Endodermal cell (in vitro differentiated cells): Measurements from ENCODE around the gene BIRC7. TPM values are rescaled to one million over a fixed set of nuclear protein-coding genes. Genes with fewer than 3 reads are reported as not detected.

Experiments used
- DNase-seq: peaks from one replicate; pipeline ENCODE4 v3.0.0-alpha.2; 2017
- H3K27ac ChIP-seq: 2 replicates; pipeline ENCODE4 v1.5.1; 2013; ENCODE audit warnings: mild to moderate bottlenecking, low read depth, low read length, moderate library complexity
- H3K27me3 ChIP-seq: 2 replicates; pipeline ENCODE4 v1.6.1; 2013; ENCODE audit warnings: mild to moderate bottlenecking, low read length, moderate library complexity; ENCODE audit not compliant: insufficient read depth, control insufficient read depth, poor library complexity, severe bottlenecking
- H3K36me3 ChIP-seq: 2 replicates; pipeline ENCODE4 v1.7.0; 2013; ENCODE audit warnings: mild to moderate bottlenecking, low read length, moderate library complexity; ENCODE audit not compliant: control insufficient read depth, insufficient read depth
- H3K4me1 ChIP-seq: one replicate; pipeline ENCODE4 v1.7.0; 2013; ENCODE audit warnings: low read length; ENCODE audit not compliant: control insufficient read depth, insufficient read depth
- H3K4me3 ChIP-seq: 2 replicates; pipeline ENCODE4 v1.5.1; 2013; ENCODE audit warnings: mild to moderate bottlenecking, low read length, moderate library complexity
- H3K9ac ChIP-seq: 2 replicates; pipeline ENCODE4 v1.6.1; 2013; ENCODE audit warnings: mild to moderate bottlenecking, low read length, moderate library complexity; ENCODE audit not compliant: poor library complexity, severe bottlenecking; ENCODE audit errors: extremely low read depth
- H3K9me3 ChIP-seq: 2 replicates; pipeline ENCODE4 v1.6.1; 2013; ENCODE audit warnings: mild to moderate bottlenecking, low read length, moderate library complexity; ENCODE audit not compliant: control insufficient read depth
- H3K27ac Mint-ChIP-seq: 2 replicates; pipeline ENCODE4 v1.8.0; 2020; ENCODE audit warnings: mixed read lengths
- H3K27me3 Mint-ChIP-seq: 2 replicates; pipeline ENCODE4 v1.8.0; 2021; ENCODE audit warnings: mild to moderate bottlenecking, mixed read lengths; ENCODE audit not compliant: insufficient read depth
- H3K36me3 Mint-ChIP-seq: 2 replicates; pipeline ENCODE4 v1.8.0; 2020; ENCODE audit warnings: low read depth, mixed read lengths
- H3K4me1 Mint-ChIP-seq: 2 replicates; pipeline ENCODE4 v1.8.0; 2020; ENCODE audit warnings: mixed read lengths
- H3K4me3 Mint-ChIP-seq: 2 replicates; pipeline ENCODE4 v1.8.0; 2020; ENCODE audit warnings: mild to moderate bottlenecking, moderate library complexity, mixed read lengths
- H3K9me3 Mint-ChIP-seq: 2 replicates; pipeline ENCODE4 v1.8.0; 2020; ENCODE audit warnings: mild to moderate bottlenecking, mixed read lengths
- CTCF ChIP-seq: fragments of 200-600 bp; sonication (generic); conservative IDR thresholded peaks from 2 replicates; pipeline ENCODE4 v1.5.0; 2021; ENCODE audit warnings: antibody characterized with exemption, mild to moderate bottlenecking
- WGBS, 2 experiments: methylation state at CpG; one replicate each; pipeline versions ENCODE4 v1.1.5 to v1.1.7; 2013; ENCODE audit warnings: missing lambda C conversion rate in 2 of 2, mixed read lengths in 1 of 2; ENCODE audit not compliant: insufficient coverage in 1 of 2, insufficient read length in 1 of 2; 5-methylcytosine and 5-hydroxymethylcytosine counted together
- total RNA-seq, 2 donors: library from RNA; stranded (reverse); fragmentation: NEBNext Ultra II Directional in 1 of 2; extraction: Animal tissue kit (Norgen Biotek cat#: 25700) in 1 of 2; gene quantifications; 2 replicates in 1 of 2; 3 replicates in 1 of 2; pipeline ENCODE4 v1.2.1, GENCODE V29; 2021

Gene BIRC7
- total RNA-seq, 2 donors from 2014 or later: not detected

GRCh38 chr20:63202021-63202420 lies 33.7 kb upstream of the BIRC7 start:
- Histone ChIP-seq H3K9ac (no peak overlapping the region), H3K36me3 (peaks cover 93% of the 10 kb centered on the region), H3K4me1 (no peaks in the 10 kb centered on the region), H3K27me3 (no peaks in the 10 kb centered on the region), H3K27ac (no peak overlapping the region), H3K9me3 (no peaks in the 10 kb centered on the region), H3K4me3 (no peak overlapping the region)
- Mint-ChIP-seq H3K4me3 (no peak overlapping the region), H3K9me3 (no peaks in the 10 kb centered on the region), H3K4me1 (peaks cover 3% of the 10 kb centered on the region), H3K36me3 (peaks cover 85% of the 10 kb centered on the region), H3K27me3 (no peaks in the 10 kb centered on the region), H3K27ac (no peak overlapping the region)
- 94 to 96% methylated on average over 5 to 17 of the region's 17 CpGs for WGBS, 2 experiments
- no peak for DNase-seq
- no peak for TF ChIP-seq CTCF

GRCh38 chr20:63202811-63203526 lies 32.7 kb upstream of the BIRC7 start:
- no peak overlapping the region for H3K9ac ChIP-seq
- peaks cover 86% of the 10 kb centered on the region for H3K36me3 Mint-ChIP-seq
- no peaks in the 10 kb centered on the region for H3K27me3 Mint-ChIP-seq
- no peak for TF ChIP-seq CTCF
- no peaks in the 10 kb centered on the region for H3K27me3 ChIP-seq
- no peak overlapping the region for H3K27ac Mint-ChIP-seq
- 95 to 96% methylated on average over 15 to 29 of the region's 29 CpGs for WGBS, 2 experiments
- no peak overlapping the region for H3K4me3 ChIP-seq
- no peaks in the 10 kb centered on the region for H3K9me3 Mint-ChIP-seq
- no peak for DNase-seq
- H3K4me3 Mint-ChIP-seq: no peak overlapping the region
- H3K36me3 ChIP-seq: peaks cover 92% of the 10 kb centered on the region
- no peak overlapping the region for H3K27ac ChIP-seq
- peaks cover 3% of the 10 kb centered on the region for H3K4me1 Mint-ChIP-seq
- H3K4me1 ChIP-seq: no peaks in the 10 kb centered on the region
- no peaks in the 10 kb centered on the region for H3K9me3 ChIP-seq

GRCh38 chr20:63204362-63204761 lies 31.3 kb upstream of the BIRC7 start:
- peaks cover 93% of the 10 kb centered on the region for H3K36me3 ChIP-seq

More at GRCh38 chr20:63204362-63204761, 31.3 kb upstream of the BIRC7 start:
- no peak for DNase-seq
- H3K4me1 ChIP-seq: no peaks in the 10 kb centered on the region
- Mint-ChIP-seq H3K9me3 (no peaks in the 10 kb centered on the region), H3K27ac (no peak overlapping the region), H3K36me3 (peaks cover 86% of the 10 kb centered on the region), H3K4me3 (no peak overlapping the region), H3K4me1 (no peaks in the 10 kb centered on the region), H3K27me3 (no peaks in the 10 kb centered on the region)
- H3K27me3 ChIP-seq: no peaks in the 10 kb centered on the region
- H3K27ac ChIP-seq: no peak overlapping the region
- no peak for TF ChIP-seq CTCF
- no peaks in the 10 kb centered on the region for H3K9me3 ChIP-seq
- WGBS, 2 experiments: 96 to 100% methylated on average over 4 to 5 of the region's 5 CpGs
- no peak overlapping the region for H3K9ac ChIP-seq
- no peak overlapping the region for H3K4me3 ChIP-seq
